Right ventricle myocardium superior (tissue), 1 donor: ENCODE measurements around the gene TTC23. TPM values are rescaled to one million over a fixed set of nuclear protein-coding genes. Genes with fewer than 3 reads are reported as not detected.
"Not testable (repeated sequence)": the region's sequence is repeated elsewhere in the genome, so short reads cannot be mapped to it uniquely, and the experiment has no call there.

Experiments
- ATAC-seq: fragments of 200-7000 bp; cut with Tn5 transposase; one replicate; pipeline ENCODE4 v1.9.1; 2020; ENCODE audit warnings: mild to moderate bottlenecking; ENCODE audit not compliant: poor library complexity
- DNase-seq: peaks from one replicate; pipeline ENCODE4 v3.0.0-alpha.2; 2020
- intact Hi-C: fragments of 100-400 bp; cut with DNase I; formaldehyde crosslinking; loops from one replicate; pipeline ENCODE4 v1.11.2; 2022
- total RNA-seq: library from RNA; stranded (reverse); fragmentation: NEBNext Ultra II Directional; extraction: Animal tissue kit (Norgen Biotek cat#: 25700); gene quantifications from one replicate; pipeline ENCODE4 v1.2.1, GENCODE V29; 2021
- donor health status: DM: no; HTN: yes; CAD: no; lungs with severe emphysema.

Gene TTC23
- total RNA-seq, 1 donor from 2014 or later = 8.7 TPM

DNA sequence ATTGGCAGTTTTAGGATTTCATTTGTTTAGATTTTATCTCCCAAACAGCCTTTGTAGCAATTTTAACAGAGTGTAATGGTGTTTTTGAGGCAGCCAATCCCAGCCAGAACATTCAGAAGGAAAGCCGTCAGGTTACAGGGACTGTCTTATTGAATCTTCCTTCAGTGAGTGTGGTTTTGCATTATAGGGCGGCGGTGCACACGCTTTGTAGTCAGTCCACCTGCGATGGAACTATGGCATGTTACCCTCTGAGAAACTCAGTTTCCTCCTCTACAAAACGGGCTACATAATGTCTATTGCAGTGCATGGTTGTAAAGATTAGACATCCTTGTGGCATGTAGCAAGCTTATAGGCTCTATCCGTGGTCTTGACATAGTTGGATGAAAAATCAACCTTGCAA lies 2.9 kb upstream of the TTC23 start:
- DNase-seq (no peak), ATAC-seq (no peak)
- intact Hi-C loops = no loop called here

DNA sequence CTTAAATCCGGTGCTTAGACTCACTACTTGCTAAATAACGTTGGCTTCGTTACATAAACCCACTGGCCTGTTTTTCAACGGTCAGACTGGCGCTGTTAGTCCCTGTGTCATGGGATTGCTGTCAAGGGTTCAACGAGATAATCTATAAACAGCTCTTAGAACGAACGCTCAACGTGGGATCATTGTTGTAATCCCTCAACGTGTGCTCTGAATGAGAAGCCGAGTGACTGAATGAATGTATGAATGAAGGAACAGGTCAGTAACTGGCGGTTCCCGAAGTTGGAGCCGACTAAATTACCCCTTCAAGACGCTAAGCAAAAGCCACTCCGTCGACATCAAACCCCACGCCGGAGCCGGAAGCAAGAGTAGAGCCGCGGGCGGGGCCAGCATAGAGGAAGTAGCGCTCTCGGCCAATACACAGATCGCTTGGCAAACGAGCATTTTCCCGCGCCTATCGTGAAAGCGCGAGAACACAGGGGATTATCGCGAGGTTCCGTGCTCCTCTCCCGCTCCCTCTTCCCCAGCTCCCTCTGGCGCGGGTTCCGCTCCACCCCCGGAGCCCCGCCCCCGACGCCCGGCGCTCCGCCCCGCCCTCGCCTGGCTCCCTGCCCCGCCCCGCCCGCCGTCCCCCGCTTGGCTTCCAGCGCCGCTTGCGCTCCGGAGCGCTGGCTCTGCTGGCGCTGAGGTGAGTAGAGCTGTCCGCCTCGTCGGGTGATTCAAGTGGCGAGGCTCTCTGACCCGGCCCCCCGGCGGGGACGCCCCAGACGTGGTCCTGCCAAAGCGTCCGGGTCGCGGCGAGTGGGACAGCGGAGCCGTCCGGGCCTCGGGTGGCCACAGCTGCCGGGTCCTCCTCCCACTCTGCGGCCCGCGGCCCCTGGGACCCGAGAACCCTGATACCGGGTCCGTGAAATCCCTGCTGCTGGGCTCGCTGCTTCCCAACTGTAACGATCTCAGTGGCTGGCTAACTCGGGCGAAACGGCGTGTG lies 1.8 kb upstream of the TTC23 start, which contains the start of gene LRRC28:
LRRC28 (plus strand) TSS at position 625 of the 985 bp plus-strand sequence. CDS start 4,477 bp downstream, outside the sequence.
- DNase-seq = peak; percentile 99
- intact Hi-C loops = no loop called here
- peak; percentile 94 for ATAC-seq

DNA sequence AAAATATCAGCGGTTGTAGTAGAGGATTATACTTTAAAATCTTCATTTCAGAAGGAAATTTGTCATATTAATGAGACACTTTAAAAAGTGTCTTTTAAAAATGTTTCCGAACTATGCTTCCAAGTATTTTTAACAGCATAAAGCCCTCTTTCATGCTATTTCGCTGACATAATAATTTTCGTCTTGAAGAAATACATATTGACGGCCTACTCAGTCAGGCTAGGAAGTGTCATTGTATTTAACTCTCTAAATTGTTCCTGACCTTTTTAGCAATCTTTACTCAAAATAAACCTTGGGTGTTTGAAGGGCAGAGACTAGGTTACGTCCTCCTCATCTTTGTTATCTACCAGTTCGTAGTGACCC lies 1.1 kb upstream of the TTC23 start:
- intact Hi-C loops = no loop called here
- DNase-seq (no peak), ATAC-seq (no peak)

DNA sequence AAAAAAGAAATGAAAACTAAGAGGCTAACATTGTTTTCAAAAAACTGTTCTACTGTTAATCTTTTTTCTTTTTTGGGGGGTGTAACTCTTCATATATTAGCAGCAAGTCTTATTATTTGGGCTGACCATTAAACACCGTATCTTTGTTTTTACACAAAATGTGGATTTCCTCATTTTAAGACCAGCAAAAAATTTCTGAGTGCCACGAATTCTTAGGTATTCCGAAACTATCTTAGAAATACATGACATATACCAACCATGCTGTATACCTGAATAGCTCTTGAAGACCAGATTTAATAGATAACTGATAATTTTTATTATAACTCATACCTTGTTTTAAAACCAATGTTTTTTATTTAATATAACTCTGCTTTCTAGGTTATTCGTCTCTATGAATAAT lies 620 bp upstream of the TTC23 start:
- ATAC-seq = no peak
- intact Hi-C loops = no loop called here
- no peak for DNase-seq

DNA sequence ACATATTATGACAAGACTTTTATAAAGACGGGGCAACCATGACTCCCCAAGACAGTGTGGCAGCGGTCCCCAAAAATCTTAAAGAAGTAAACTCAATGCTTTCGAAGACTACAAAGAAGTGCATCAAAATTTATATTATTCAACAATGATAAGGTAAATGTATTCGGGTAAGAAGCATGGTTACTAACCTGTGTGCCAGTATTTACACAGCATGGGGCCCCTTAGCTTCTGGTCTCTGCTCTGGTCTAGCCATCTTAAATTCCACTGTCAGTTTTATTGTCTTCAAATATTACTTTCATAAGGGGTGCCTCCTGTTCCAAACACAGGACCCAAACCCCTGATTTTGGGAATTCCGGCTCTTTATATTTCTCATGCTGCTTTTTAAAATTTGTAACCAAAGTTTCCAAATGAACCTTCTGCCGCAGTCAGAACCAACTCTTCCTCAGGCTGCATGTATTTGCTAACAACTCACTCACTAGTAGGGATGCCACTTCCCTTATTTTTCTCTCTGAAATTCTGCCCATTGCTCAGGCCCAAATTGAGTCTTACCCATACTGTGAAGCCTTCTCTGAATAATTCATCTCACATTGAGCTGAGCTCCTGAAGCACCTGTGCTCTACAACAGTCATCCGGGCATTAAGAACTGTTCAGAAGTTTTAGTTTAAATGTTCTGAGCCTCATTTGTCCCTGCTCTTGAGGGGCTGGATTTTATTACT lies 1.2 kb downstream of the TTC23 start:
- intact Hi-C loops = no loop called here
- DNase-seq = no peak
- no peak for ATAC-seq

DNA sequence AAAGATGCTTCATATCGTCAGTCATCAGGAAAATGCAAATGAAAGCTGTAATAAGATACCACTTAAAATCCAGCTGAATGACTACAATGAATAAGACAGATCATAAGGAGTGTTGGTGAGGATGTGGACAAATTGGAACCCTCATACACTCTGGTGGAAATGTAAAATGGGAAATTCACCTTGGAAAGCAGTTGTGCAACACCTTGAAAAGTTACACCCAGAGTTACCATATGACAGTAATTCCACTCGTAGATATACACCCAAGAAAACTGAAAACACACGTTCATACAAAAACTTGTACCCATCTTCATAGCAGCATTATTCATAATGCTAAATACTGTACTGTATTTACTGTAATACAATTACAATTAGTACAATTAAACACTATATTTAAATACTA lies 2.3 kb downstream of the TTC23 start:
- intact Hi-C loops = no loop called here
- no peak for DNase-seq
- ATAC-seq = no peak

DNA sequence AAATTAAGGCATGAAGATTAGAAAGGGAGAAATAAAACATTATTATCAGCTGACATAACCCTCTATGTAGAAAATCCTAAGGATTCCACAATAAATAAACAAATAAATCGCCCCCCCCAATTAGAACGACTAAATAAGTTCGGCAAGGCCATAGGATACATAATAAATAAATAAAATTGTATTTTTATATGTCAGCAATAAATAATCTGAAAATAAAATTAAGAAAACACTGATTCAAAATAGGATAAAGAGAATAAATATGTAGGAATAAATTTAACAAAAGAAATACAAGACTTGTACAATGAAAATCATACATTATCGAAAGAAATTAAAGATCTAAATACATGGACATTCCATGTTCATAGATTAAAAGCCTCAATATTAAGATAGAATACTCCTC lies 5.1 kb downstream of the TTC23 start:
- ATAC-seq (no peak), DNase-seq (no peak)
- intact Hi-C loops = no loop called here

DNA sequence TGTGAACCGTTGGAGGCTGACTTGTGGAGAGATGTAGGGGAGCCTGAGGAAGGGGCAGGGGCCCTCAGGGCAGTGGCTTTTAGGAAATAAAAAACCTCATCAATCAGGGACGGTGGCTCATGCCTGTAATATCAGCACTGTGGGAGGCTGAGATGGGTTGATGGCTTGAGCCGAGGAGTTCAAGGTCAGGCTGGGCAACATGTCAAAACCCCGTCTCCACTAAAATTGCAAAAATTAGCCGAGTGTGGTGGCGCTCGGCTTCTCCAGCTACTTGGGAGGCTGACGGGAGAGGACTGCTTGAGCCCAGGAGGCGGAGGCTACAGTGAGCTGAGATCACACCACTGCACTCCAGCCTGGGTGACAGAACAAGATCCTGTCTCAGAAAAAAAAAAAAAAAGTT lies 7.6 kb downstream of the TTC23 start:
- ATAC-seq (no peak), DNase-seq (no peak)
- intact Hi-C loops = no loop called here

DNA sequence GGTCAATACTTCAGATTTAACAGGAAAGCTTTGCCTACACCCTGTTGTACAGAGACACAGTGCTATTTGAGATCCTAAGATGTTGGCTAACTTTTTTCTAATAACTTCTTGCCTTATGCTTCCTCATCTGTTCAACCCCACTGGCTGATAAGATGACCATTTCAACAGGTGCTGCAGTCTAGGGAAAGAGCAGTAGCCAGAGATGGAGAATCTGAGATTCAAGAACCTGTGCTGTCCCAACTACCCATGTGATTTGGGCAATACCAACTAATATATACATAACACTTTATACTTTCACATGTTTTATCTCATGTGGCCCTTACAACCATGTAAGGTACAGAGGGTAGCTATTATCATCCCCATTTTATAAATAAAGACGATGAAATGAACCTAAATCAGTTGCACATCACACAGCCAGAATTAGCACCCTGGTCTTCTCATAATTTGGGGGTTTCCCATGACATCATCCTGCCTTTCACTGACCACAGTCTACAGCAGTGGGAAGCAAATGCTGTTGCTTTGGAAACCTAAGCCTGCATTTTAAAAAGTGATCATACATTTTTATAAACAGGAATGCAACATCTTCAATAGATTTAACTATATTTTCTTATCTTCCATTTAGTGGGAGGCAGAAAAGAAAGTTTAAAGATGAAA lies 9.7 kb downstream of the TTC23 start:
- ATAC-seq = no peak
- DNase-seq = no peak
- intact Hi-C loops = no loop called here

DNA sequence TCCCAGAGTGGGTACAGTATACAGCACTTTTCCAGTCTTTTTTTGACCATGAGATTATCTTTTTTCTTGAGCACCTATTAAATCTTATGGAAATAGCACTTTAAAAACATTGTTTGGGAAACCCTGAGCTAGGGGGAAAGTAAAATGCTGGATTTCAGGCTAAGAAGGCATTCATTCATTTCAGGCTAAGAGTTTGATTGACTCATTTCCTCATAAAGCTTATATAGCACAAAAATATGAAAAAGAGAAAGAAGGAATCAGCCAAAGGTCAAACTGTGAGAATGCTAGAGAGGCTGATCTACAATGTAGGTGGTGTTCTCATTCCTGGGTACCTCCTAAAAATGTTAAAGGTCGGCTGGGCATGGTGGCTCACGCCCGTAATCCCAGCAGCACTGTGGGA lies 10.5 kb downstream of the TTC23 start:
- ATAC-seq = no peak

DNA sequence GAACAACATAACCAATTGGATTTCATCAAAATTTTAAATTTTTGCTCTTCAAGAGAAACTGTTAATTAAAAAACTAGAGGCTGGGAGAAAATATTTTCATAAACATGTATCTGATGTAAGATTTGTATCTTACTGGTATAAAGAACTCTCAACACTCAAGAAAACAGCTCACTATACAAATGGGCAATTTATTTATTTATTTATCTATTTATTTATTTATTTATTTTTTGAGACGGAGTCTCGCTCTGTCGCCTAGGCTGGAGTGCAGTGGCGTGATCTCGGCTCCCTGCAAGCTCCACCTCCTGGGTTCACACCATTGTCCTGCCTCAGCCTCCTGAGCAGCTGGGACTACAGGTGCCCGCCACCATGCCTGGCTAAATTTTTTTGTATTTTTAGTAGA lies 15.2 kb downstream of the TTC23 start:
- DNase-seq, ATAC-seq, intact Hi-C loops: not testable (repeated sequence)

More for the DNA sequence above, 10.5 kb downstream of the TTC23 start:
- no peak for DNase-seq
- intact Hi-C loops = no loop called here

DNA sequence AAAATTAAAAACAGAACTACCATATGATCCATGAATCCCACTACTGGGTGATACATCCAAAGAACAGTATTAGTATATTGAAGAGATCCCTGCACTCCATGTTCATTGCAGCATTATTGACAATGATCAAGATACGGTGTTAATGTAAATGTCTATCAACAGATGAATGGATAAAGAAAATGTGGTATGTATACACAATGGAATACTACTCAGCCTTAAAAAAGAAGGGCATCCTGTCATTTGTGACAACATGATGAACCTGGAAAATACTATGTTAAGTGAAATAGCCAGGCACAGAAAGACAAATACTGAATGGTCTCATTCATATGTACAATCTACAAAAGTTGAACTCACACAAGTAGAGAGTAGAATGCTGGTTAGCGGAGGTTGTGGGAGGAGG lies 16.6 kb downstream of the TTC23 start:
- ATAC-seq = no peak
- intact Hi-C loops = no loop called here
- no peak for DNase-seq

DNA sequence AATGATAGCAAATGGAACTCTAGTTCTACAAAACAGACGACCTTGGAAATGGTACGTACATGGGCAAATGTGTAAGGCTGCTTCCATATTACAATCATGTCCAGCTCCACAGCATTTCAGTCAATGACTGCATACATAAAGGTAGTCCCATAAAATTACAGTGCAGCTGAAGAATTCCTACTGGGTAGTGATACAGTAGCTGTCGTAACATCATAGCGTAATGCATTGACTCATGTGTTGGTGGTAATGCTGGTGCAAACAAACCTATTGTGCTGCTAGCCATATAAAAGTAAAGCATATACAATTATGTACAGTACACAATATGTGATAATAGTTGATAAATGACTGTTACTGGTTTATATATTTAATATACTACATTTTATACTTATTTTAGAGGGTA lies 18.5 kb downstream of the TTC23 start:
- intact Hi-C loops = no loop called here
- ATAC-seq (no peak), DNase-seq (no peak)

DNA sequence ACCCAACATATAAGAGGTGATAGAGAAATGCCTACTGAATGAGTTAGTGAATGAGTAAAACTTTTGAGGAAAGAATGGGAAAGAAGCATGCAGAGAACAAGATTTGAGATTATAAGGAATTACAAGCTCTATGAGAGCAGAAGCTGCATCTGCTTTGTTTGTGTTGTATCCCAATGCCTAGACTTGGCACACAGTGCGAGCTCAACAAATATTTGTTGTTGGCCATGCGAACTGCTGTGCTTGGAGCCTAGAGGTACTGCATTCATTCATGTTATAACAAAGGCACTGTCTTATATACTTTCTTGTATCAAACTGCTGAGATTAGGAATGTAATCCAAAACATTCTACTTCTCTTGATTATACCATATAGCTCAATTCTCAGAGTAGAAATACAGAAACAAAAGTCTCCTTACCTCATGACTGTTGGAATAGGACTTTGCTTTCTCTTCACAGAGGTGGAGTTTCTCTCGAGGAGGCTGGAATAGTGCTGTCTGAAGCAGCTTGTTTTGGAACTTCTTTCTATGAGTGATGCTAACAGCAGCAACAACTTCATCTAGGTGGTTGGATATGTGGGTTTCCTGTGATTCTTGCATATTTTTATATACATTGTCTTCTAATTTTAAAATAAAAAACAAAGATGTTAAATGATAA lies 21.1 kb downstream of the TTC23 start:
- ATAC-seq (no peak), DNase-seq (no peak)
- intact Hi-C loops = no loop called here

DNA sequence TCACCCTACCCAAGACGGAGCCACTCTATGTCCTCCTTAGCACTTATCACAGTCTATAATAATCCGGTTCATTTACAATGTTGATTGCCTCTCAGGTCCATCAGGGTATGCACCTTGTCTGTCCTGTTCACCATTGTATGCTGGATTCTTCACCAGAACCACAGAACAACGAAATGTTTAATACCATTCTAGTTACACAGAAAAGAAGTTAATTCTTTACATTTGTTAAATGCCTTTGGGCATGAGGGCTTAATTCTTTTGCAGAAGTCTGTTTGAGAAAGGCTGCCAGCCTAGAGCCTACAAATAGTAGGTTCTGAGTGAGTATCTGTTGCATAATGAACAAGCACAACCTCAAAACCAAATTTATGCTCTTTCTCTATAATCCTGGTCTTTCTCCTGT lies 22.6 kb downstream of the TTC23 start:
- intact Hi-C loops = no loop called here
- DNase-seq (no peak), ATAC-seq (no peak)

DNA sequence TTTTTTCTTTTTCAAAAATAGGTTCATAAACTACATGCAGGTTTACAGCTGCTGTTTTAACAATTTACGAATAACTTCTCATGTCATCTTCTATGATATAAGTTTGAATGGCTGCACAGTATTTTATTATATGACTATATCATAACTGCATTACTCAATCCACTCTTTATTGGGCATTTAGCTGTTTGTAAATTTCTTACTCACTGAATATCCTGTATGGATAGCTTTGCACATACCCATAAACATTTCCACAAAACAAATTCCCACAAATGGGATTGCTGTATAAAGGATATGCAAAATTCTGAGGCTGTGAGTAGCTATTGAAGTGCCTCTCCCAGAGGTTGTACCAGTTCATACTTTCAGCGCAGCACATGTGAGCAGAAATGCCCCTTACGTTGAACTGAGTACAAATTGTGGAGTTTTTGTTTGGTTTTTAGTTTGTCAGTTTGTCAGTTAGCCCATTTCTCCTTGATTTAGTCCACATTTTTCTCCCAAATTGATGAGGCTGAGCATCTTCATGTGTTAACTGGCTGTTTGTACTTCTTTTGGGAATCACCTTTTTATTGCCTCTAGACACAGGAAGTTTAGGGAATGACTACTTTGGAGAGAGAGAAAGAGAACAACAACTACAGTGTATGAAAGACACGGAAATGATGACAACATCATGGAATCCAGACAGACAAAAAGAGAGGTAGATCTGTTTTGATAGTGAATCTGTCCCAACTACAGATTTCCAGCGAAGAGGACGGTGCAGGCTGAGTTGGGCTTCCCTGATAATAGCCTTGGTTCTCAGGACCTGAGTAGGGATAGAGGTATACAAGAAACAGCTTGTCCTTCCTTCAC lies 24.8 kb downstream of the TTC23 start:
- no peak for DNase-seq
- intact Hi-C loops = no loop called here
- no peak for ATAC-seq

DNA sequence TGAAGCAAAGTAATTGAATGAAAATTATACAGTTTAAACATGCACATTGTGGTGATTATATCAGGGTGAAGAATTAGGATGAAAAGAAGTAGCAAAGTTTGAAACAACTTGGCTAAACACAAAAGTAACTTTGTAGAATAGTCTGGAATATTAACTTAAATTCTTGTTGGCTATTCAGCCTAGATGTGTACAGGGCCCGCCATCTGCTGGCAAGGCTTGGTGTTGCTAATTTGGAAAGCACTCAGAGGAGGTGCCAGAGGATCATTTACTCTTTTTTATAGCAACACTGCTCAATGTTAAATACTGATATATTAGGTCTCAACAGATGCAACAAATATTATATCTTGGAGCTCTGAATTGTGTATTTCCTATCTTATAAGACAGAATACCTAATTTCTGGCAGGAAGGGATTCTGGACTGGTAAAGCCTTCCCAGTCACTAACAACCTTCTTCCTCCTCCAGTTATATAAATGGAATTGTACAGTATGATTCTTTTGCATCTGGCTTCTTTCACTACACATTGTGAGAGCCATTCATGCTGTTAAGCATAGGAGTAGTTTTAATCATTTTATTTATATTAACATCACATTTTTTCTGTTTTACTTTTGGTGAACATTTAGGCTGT lies 36.1 kb downstream of the TTC23 start:
- DNase-seq = peak; percentile 91
- peak; percentile 93 for ATAC-seq
- intact Hi-C loops = loop anchor here (2.0 kb wide), 1 partner anchor 108 kb away; the partner anchor contains the start of gene SYNM

DNA sequence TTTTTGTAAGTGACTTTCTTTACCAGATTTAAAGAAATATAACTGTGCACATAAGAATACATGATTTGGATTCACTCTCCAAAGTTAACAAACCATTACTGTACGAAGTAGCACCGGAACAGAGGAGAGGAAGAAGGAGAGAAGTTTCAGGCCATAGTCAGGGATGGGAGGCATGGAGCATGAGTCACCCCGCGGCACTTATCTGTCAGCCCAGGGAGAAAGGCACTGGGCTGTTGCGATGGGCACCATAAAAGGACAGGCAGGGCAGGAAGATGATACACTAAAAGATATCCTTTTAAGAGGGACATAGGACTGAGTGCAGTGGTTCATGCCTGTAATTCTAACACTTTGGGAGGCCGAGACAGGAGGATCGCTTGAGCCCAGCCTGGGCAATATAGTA lies 37.0 kb downstream of the TTC23 start:
- intact Hi-C loops = loop anchor here (2.0 kb wide), 1 partner anchor 108 kb away; the partner anchor contains the start of gene SYNM
- DNase-seq (no peak), ATAC-seq (peak; percentile 81)
